Epithelial cell of esophagus (primary cell): Measurements from ENCODE around the gene NKX3-2.
A peak's percentile ranks its signal among the peaks of the same experiment; 100 is the strongest.

Experiments
- DNase-seq: peaks from one replicate; pipeline ENCODE4 v3.0.0; 2010; ENCODE audit warnings: low read depth
- H3K4me3 ChIP-seq: 2 replicates; pipeline ENCODE4 v1.5.1; 2011; ENCODE audit warnings: mild to moderate bottlenecking, low read length, control low read depth
- CTCF ChIP-seq: IDR thresholded peaks from 2 replicates; pipeline ENCODE4 v1.5.1; 2011; ENCODE audit warnings: low read depth, mild to moderate bottlenecking, low read length, control low read depth, inconsistent platforms; ENCODE audit not compliant: insufficient read depth; ENCODE audit errors: missing control alignments

The NKX3-2 gene

GRCh38 chr4:13545394-13545808 is 1.1 kb upstream of the NKX3-2 start:
- no peak for TF ChIP-seq CTCF
- DNase-seq: no peak
- peak overlapping the region; percentile 58 for H3K4me3 ChIP-seq

GRCh38 chr4:13544606-13545393 is 492 bp upstream of the NKX3-2 start:
- H3K4me3 ChIP-seq: peak overlapping the region; percentile 58
- DNase-seq: peak; percentile 83
- TF ChIP-seq CTCF: no peak

GRCh38 chr4:13543032-13543838 is 1.1 kb downstream of the NKX3-2 start:
- DNase-seq: no peak
- no peak for TF ChIP-seq CTCF
- no peak overlapping the region for H3K4me3 ChIP-seq

GRCh38 chr4:13542577-13543031 is 1.7 kb downstream of the NKX3-2 start:
- H3K4me3 ChIP-seq: no peak overlapping the region
- no peak for DNase-seq
- no peak for TF ChIP-seq CTCF

GRCh38 chr4:13541720-13542576 is 2.4 kb downstream of the NKX3-2 start:
- DNase-seq: peak; percentile 72
- no peak overlapping the region for H3K4me3 ChIP-seq
- peak; percentile 49 for TF ChIP-seq CTCF

- DNase-seq: no peak
- TF ChIP-seq CTCF: no peak
- H3K4me3 ChIP-seq: no peak overlapping the region
These were observed 3.1 kb downstream of the NKX3-2 start for GRCh38 chr4:13541176-13541604.
